C1 segment of cervical spinal cord (tissue), 14 donors: Measurements from ENCODE around the gene CRB1.
"Not testable (repeated sequence)": the region's sequence is repeated elsewhere in the genome, so short reads cannot be mapped to it uniquely, and the experiment has no call there.

Experiments used
- DNase-seq, 14 donors: peaks; one replicate each; lab custom pipeline; 2025; lab: John Stamatoyannopoulos, UW

Gene CRB1

DNA sequence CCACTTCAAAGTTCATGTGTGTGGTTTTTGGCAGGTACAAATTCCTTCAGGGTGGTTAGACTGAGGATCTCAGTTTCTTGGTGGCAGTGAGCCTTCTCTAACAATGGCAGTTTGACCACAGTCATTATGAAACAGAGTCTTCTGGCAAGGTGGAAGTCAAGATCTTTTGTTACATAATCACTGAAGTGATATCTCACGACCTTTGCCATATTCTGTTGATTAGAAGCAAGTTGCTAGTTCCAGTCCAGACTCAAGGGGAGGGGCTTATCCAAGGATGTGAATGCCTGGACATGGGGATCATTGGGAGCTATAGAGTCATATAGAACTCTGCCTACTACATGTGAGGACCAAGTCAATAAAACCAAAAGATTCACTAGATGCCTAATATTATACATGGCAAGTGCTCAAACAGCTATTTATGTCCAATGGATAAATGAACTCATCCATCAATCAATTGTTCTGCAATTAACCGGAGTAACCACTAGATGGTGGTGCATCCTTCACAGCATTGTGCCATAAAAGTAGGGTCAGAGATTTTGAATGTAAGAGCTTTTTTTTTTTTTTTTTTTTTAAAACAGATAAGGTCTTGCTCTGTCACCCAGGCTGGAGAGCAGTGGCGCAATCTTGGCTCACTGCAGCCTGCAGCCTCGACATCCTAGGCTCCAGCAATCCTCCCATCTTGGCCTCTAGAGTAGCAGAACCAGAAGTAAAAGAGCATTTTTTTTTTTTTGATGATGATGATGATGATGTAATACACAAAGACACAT lies 131.9 kb downstream of the CRB1 start:
- no peak for DNase-seq

DNA sequence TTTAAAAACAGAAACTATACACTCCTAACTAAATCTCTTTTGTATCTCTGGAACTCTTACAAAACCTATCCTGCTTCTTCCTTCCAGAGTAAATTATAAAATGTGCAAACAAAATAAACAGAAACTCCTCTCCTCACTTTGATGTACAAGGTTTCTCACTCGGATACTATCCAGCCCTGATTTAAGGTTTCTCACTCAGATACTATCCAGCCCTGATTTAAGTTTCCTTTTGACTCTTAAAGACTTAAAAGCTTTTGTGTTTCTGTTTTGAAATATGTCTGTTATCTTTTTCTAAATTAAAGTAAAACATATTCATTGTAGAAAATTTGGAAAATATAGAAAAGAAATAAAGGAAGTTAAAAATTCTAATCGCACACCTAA lies 132.5 kb downstream of the CRB1 start:
- DNase-seq: no peak

GRCh38 chr1:197402189-197402588 lies 134.1 kb downstream of the CRB1 start:
- DNase-seq: no peak

GRCh38 chr1:197404774-197405173 lies 136.7 kb downstream of the CRB1 start:
- DNase-seq: not testable (repeated sequence)

- not testable (repeated sequence) for DNase-seq
Observed at GRCh38 chr1:197405614-197406013, 137.6 kb downstream of the CRB1 start.

GRCh38 chr1:197413564-197413963 lies 145.5 kb downstream of the CRB1 start:
- no peak for DNase-seq

DNA sequence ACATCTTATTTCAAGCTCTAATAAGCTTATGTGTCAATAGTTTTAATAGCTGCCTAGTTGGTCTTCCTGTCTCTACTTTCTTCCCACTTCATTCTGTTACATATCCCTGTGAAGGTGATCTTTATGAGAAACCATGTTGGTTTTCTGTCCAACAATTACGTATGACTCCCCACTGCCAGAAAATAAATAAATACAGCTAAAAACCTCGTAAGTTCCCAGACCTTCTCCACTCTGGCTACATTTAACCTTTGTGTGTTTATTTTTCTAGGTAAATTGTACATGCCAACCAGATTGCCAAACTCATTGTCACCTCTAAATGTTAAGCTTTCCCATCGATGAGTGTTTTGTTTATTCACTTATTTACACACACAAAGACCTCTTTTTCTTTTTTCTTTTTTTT lies 147.2 kb downstream of the CRB1 start:
- DNase-seq: no peak

DNA sequence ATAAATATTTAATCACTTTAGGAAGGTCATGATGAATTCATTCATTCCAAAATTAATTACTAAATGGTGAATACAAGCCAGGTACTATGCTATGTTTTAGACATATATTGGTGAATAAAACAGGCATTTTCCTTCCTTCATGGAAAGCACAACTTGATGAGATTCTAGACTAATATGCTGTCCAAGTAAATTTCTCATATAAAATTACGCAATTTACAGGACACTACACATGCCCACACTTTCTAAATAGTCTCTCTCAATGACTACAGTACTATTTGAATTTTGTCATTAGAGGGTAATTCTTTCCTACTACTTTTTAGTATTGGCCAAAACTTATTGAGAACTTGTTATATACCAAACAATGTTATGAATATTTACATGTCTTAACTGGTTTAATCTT lies 150.6 kb downstream of the CRB1 start:
- DNase-seq: no peak

GRCh38 chr1:197422993-197423392 lies 154.9 kb downstream of the CRB1 start:
- no peak for DNase-seq

- DNase-seq: no peak
Observed at GRCh38 chr1:197424380-197424779, 156.3 kb downstream of the CRB1 start.

DNA sequence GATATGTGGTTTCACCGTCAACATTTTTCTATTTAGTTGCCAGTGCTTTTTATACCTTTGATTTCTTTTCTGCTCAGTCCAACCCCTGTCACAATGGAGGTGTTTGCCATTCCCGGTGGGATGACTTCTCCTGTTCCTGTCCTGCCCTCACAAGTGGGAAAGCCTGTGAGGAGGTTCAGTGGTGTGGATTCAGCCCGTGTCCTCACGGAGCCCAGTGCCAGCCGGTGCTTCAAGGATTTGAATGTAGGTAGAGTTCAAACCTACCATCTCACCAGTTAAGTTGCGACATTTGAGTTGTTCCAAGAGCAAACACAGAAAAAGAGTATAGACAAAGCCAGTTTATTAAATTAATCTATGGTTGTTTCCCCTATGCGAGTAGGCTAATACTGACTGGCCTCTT lies 161.3 kb downstream of the CRB1 start:
- DNase-seq: no peak

- DNase-seq: no peak
Observed at GRCh38 chr1:197435224-197435623, 167.2 kb downstream of the CRB1 start.

GRCh38 chr1:197437601-197438000 lies 169.5 kb downstream of the CRB1 start:
- DNase-seq: no peak

DNA sequence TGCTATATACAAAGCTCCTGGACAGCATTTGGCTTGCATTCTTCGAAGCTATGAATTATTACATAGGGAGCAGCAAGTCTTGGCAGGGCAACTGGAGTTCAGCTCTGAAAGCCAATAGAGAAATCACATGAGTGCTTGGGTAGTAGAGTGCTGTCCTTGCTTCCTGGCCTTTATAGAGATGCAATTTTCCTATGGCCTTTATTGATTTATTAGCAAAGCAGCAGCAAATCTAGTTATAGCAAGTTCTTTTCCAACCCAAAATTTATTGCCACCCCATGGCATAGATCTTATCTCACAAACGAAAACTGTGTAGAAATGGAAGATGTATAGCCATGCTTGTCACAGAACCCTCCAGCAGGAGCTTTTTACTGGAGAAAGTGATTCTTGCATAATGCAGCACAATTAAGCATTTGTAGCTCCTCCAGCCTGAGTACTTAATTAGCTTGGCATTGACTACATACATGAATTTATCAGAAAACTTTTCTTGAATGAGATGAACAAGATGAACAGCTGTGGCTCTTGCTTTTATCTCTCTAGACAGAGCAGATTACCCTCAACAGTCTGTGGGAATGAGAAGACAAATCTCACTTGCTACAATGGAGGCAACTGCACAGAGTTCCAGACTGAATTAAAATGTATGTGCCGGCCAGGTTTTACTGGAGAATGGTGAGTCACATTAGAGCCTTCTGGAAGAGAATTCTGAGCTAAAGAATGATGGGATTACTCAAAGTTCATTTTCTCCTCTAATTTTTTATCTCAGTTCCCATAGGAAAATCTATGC lies 170.1 kb downstream of the CRB1 start:
- no peak for DNase-seq

- DNase-seq: no peak
Observed at GRCh38 chr1:197439708-197440280, 171.7 kb downstream of the CRB1 start.

DNA sequence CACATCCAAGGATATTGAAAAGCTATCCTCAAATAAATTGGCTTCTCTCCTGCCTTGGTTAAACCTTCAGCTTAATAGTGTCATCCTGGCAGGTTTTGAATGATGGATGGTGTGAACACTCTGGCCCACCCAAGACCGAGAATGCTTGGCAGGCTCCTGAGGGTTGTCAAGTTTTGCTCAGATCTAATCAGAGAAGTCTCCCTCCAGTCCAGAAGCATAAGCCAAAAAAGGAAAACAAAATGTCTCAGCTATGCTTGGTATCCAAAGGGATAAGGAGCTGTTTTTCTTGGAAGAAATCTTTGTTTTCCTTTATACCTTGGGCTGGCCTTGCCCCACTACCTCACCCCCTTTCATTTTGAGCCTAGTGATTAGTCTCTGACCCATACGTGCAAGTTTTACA lies 172.7 kb downstream of the CRB1 start:
- no peak for DNase-seq

GRCh38 chr1:197441999-197442414 lies 174.0 kb downstream of the CRB1 start:
- DNase-seq: peak in 2 of 14 donors; percentile 2 to 29

DNA sequence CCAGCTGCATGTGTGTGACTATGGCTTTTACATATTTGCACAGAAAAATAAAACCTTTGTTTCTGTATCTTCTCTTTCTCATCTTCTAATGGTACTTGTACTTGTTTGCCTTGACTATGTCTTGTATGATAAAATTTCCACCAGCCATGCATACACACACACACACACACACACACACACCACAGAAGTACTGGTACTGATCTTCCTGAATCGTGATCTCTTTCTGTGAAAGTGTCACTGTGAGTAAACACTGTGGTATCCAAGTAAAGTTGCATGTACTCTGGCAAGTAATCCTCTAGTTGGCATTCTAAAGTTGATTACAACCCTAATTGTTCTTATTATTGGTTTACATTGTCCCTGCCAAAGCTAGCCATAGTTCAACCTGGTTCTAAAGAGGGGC lies 176.7 kb downstream of the CRB1 start:
- DNase-seq: no peak

- DNase-seq: no peak
Observed at GRCh38 chr1:197448121-197448779, 180.2 kb downstream of the CRB1 start.

GRCh38 chr1:197451381-197451780 lies 183.3 kb downstream of the CRB1 start:
- DNase-seq: no peak

DNA sequence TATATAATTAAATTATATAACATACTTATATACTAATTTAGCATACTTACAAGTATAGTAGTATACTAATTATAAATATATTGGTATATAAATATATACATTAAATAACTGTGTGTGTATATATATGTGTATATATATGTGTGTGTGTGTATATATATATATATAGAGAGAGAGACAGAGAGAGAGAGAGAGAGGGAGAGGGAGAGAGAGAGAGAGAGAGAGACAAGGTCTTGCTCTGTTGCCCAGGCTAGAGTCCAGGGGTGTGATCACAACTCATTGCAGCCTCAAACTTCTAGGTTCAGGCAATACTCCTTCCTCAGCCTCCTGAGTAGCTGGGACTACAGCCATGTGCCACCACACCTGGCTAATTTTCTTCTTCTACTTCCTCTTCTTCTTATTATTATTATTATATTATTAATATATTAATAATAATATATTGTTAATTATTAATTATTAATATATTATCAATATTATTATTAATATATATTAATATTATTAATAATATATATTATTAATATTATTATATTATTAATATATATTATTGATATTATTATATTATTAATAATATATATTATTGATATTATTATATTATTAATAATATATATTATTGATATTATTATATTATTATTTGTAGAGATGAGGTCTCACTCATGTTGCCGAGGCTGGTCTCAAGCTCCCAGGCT lies 185.5 kb downstream of the CRB1 start:
- no peak for DNase-seq

DNA sequence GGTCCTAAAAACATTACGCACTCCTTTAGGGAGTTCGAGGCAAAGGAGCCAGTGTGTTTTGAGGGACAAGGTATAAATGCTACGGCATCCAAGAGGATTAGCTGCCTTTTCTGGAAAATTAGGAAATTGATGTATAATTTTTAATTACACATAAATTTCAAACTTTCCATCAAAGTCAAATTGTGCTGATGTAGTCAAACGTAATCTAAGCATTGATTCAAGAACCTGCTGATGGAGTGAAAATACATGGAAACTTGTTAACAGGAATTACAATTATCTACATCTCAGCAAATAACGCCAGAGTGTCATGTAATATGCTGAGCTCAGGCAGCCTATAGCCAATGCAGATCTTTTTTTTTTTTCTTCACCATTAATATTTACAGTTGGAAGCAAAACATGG lies 194.5 kb downstream of the CRB1 start:
- no peak for DNase-seq
